ENCODE results near the gene NANOG.

- TF ChIP-seq CTCF (IDR thresholded peaks at IDR 0.05) = no peak
- no peak for TF ChIP-seq POLR2A (IDR thresholded peaks at IDR 0.05)
Observed at GRCh38 chr12:7835116-7835515, 45.9 kb downstream of the NANOG start.

All from body of pancreas (tissue), 4 donors.